ENCODE measurements around the gene PSMD4.

DNA sequence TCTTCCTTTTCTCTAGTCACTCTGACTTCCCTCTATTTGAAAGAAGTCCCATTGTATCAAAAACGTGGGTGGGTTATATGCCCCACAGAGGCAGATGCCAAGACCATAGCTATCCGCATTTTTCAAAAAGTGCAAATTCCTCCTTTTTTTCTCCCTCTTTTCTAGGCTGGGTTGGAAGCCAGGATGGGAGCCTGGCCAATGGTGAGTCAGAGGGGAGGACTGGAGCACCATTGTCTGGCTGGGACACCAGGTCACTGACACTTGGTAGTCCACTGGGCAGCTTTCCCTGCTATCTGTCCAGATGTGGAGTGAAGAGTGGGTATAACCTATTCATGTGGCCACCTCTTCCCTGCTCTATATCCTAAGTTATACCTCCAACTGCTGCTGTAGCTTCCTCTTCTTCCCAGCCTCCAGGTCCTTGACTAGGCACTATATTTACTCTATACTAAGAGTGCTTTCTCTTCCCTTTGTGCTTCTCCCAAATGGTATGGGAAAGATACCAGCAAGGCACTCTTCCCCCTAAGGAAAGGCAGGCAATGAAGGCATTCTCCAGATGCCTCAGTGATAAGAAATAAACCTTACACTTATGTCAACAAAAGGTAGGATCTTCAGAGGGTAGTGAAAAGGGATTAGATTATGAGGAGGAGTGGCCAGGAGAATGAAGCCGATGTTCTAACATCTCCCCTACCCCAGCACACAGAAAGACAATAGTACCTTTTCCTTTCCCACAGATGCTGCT lies 59.8 kb downstream of the PSMD4 start:
- TF ChIP-seq, protein P1, sequence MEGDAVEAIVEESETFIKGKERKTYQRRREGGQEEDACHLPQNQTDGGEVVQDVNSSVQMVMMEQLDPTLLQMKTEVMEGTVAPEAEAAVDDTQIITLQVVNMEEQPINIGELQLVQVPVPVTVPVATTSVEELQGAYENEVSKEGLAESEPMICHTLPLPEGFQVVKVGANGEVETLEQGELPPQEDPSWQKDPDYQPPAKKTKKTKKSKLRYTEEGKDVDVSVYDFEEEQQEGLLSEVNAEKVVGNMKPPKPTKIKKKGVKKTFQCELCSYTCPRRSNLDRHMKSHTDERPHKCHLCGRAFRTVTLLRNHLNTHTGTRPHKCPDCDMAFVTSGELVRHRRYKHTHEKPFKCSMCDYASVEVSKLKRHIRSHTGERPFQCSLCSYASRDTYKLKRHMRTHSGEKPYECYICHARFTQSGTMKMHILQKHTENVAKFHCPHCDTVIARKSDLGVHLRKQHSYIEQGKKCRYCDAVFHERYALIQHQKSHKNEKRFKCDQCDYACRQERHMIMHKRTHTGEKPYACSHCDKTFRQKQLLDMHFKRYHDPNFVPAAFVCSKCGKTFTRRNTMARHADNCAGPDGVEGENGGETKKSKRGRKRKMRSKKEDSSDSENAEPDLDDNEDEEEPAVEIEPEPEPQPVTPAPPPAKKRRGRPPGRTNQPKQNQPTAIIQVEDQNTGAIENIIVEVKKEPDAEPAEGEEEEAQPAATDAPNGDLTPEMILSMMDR (IDR thresholded peaks at IDR 0.05; ENCODE audit: low read depth, low read length) = no peak
- TF ChIP-seq EZH2phosphoT487 (IDR thresholded peaks at IDR 0.05; ENCODE audit: low read depth) = no peak
